ENCODE results near the gene TPP1. TPM values are rescaled to one million over a fixed set of nuclear protein-coding genes. Genes with fewer than 3 reads are reported as not detected.
A peak's percentile ranks its signal among the peaks of the same experiment; 100 is the strongest.

Gene TPP1
- total and polyA plus RNA-seq, 9 of the 15 experiments (the other 6 are each of a cell fraction or from before 2014, with no cell fraction given): 7.5 to 75.8 (median 15.7) TPM

DNA sequence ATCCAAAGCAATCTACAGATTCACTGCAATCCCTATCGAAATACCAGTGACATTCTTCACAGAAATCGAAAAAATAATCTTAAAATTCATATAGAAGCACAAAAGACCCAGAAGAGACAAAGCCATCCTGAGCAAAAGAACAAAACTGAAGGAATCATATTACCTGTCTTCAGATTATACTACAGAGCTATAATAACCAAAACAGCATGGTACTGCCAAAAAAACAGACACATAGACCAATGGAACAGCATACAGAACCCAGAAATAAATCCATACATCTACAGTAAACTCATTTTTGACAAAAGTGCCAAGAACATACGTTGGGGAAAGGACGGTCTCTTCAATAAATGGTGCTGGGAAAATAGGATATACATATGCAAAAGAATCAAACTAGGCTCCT lies 34.7 kb downstream of the TPP1 start:
- H3K9me1 ChIP-seq (ENCODE audit: control insufficient read depth, insufficient read depth, low read length): no peaks in the 10 kb centered on the region
- CTCF ChIA-PET (ENCODE audit: low intra/inter-chr PET ratio): no interaction called here

More for the DNA sequence above, 34.7 kb downstream of the TPP1 start:
- Histone ChIP-seq H3K9me3 (replicated peaks; ENCODE audit: control insufficient read depth, insufficient read depth, low read depth, low read length) (peaks cover 14% of the 10 kb centered on the region), H3K9ac (ENCODE audit: insufficient read depth in 1 of 2, low read depth in 2 of 2, low read length in 2 of 2) (no peak overlapping the region), H3K27ac (ENCODE audit: extremely low read depth, low read depth, low read length) (no peak overlapping the region), H3K4me3 (no peak overlapping the region), H3K4me1 (replicated peaks in 1 of 2; ENCODE audit: control insufficient read depth in 2 of 2, insufficient read depth in 2 of 2, low read length in 2 of 2) (peaks cover 0 to 5% of the 10 kb centered on the region in 2 experiments; a peak in 2 of 5 replicates), H3K27me3 (ENCODE audit: control insufficient read depth in 2 of 2, insufficient read depth in 2 of 2, low read length in 2 of 2) (no peaks in the 10 kb centered on the region), H3K36me3 (ENCODE audit: control insufficient read depth, insufficient read depth, low read length) (no peaks in the 10 kb centered on the region), H2AFZ (ENCODE audit: low read depth, low read length) (no peak overlapping the region), H3K4me2 (ENCODE audit: insufficient read depth, low read length) (no peak overlapping the region), H4K20me1 (replicated peaks; ENCODE audit: control insufficient read depth, insufficient read depth, low read length) (no peaks in the 10 kb centered on the region), H3K79me2 (ENCODE audit: control insufficient read depth, insufficient read depth, low read length) (no peaks in the 10 kb centered on the region)
- 51% methylated on average over 4 of the region's 4 CpGs for WGBS (ENCODE audit: insufficient coverage, low coverage, missing lambda C conversion rate)
- no TSS peak for BruUV-seq (replicated peaks)
- DNase-seq (ENCODE audit: extremely low read depth in 1 of 4, low spot score in 3 of 4): no peak
- no peak for ATAC-seq
- POLR2A ChIA-PET: interaction anchor here (1.0 to 1.2 kb wide), 2 partner anchors 9 to 22 kb away, joined by 3 to 4 read pairs; no protein-coding TSS in a partner anchor
- in situ Hi-C loops (cut with MboI) (no loop called here), intact Hi-C loops (cut with micrococcal nuclease) (no loop called here)
- FAIRE-seq: no peak
- no peak for TF ChIP-seq DDX20 (tag; IDR thresholded peaks at IDR 0.05; ENCODE audit: low read depth)
- TF ChIP-seq PRPF4 (IDR thresholded peaks at IDR 0.05; ENCODE audit: insufficient read depth, low read depth, low read length, poor library complexity, severe bottlenecking): no peak
- TF ChIP-seq, protein P1, sequence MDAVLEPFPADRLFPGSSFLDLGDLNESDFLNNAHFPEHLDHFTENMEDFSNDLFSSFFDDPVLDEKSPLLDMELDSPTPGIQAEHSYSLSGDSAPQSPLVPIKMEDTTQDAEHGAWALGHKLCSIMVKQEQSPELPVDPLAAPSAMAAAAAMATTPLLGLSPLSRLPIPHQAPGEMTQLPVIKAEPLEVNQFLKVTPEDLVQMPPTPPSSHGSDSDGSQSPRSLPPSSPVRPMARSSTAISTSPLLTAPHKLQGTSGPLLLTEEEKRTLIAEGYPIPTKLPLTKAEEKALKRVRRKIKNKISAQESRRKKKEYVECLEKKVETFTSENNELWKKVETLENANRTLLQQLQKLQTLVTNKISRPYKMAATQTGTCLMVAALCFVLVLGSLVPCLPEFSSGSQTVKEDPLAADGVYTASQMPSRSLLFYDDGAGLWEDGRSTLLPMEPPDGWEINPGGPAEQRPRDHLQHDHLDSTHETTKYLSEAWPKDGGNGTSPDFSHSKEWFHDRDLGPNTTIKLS (IDR thresholded peaks at IDR 0.05; ENCODE audit: borderline replicate concordance, low read depth): no peak
- no peak for TF ChIP-seq THRAP3 (IDR thresholded peaks at IDR 0.05; ENCODE audit: borderline replicate concordance)
- TF ChIP-seq CCAR2 (IDR thresholded peaks at IDR 0.05; ENCODE audit: low read depth, low read length): no peak
- TF ChIP-seq, protein P2, sequence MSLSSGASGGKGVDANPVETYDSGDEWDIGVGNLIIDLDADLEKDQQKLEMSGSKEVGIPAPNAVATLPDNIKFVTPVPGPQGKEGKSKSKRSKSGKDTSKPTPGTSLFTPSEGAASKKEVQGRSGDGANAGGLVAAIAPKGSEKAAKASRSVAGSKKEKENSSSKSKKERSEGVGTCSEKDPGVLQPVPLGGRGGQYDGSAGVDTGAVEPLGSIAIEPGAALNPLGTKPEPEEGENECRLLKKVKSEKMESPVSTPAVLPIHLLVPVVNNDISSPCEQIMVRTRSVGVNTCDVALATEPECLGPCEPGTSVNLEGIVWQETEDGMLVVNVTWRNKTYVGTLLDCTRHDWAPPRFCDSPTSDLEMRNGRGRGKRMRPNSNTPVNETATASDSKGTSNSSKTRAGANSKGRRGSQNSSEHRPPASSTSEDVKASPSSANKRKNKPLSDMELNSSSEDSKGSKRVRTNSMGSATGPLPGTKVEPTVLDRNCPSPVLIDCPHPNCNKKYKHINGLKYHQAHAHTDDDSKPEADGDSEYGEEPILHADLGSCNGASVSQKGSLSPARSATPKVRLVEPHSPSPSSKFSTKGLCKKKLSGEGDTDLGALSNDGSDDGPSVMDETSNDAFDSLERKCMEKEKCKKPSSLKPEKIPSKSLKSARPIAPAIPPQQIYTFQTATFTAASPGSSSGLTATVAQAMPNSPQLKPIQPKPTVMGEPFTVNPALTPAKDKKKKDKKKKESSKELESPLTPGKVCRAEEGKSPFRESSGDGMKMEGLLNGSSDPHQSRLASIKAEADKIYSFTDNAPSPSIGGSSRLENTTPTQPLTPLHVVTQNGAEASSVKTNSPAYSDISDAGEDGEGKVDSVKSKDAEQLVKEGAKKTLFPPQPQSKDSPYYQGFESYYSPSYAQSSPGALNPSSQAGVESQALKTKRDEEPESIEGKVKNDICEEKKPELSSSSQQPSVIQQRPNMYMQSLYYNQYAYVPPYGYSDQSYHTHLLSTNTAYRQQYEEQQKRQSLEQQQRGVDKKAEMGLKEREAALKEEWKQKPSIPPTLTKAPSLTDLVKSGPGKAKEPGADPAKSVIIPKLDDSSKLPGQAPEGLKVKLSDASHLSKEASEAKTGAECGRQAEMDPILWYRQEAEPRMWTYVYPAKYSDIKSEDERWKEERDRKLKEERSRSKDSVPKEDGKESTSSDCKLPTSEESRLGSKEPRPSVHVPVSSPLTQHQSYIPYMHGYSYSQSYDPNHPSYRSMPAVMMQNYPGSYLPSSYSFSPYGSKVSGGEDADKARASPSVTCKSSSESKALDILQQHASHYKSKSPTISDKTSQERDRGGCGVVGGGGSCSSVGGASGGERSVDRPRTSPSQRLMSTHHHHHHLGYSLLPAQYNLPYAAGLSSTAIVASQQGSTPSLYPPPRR (CRISPR knock-in tag; IDR thresholded peaks at IDR 0.05; ENCODE audit: borderline replicate concordance): no peak
- TF ChIP-seq HDAC6 (IDR thresholded peaks at IDR 0.05; ENCODE audit: low read depth, low read length): no peak
- peak; percentile 51; the same call in 1 of the 2 replicates for TF ChIP-seq BCOR (IDR thresholded peaks at IDR 0.05)
- TF ChIP-seq TRIM28 (IDR thresholded peaks at IDR 0.05): peak; percentile 65; the same call in 1 of the 2 replicates
- no peak for TF ChIP-seq MIER1 (IDR thresholded peaks at IDR 0.05; ENCODE audit: low read depth)
- TF ChIP-seq SETDB1 (IDR thresholded peaks at IDR 0.05; ENCODE audit: low read length): no peak
- no peak for TF ChIP-seq RAD21 (CRISPR knock-in tag; conservative IDR thresholded peaks at IDR 0.05 in 1 of 2, IDR thresholded peaks at IDR 0.05 in 1 of 2)
- peak; percentile 89 for TF ChIP-seq RBM25 (IDR thresholded peaks at IDR 0.05; ENCODE audit: low read depth, low read length, severe bottlenecking)
- no peak for TF ChIP-seq ZNF324 (CRISPR knock-in tag; IDR thresholded peaks at IDR 0.05)
- TF ChIP-seq POU5F1 (IDR thresholded peaks at IDR 0.05; ENCODE audit: borderline replicate concordance, low read depth, low read length, partially characterized antibody): no peak
- TF ChIP-seq TOE1 (IDR thresholded peaks at IDR 0.05; ENCODE audit: borderline replicate concordance): no peak
- no peak for TF ChIP-seq TOE1 (CRISPR knock-in tag; IDR thresholded peaks at IDR 0.05; ENCODE audit: borderline replicate concordance, low read depth)
- TF ChIP-seq CBX3 (IDR thresholded peaks at IDR 0.05; ENCODE audit: borderline replicate concordance in 1 of 2, low read length in 2 of 2): 0 out of 3 replicates have a peak, but pooled peaks of 1 of the 2 experiments have one; percentile 29

All from K562 (cell line).